ENCODE data around the gene SMG9. TPM values are rescaled to one million over a fixed set of nuclear protein-coding genes. Genes with fewer than 3 reads are reported as not detected.

SMG9 gene
- total RNA-seq, 1 experiment from 2014 or later = 49.9 TPM

DNA sequence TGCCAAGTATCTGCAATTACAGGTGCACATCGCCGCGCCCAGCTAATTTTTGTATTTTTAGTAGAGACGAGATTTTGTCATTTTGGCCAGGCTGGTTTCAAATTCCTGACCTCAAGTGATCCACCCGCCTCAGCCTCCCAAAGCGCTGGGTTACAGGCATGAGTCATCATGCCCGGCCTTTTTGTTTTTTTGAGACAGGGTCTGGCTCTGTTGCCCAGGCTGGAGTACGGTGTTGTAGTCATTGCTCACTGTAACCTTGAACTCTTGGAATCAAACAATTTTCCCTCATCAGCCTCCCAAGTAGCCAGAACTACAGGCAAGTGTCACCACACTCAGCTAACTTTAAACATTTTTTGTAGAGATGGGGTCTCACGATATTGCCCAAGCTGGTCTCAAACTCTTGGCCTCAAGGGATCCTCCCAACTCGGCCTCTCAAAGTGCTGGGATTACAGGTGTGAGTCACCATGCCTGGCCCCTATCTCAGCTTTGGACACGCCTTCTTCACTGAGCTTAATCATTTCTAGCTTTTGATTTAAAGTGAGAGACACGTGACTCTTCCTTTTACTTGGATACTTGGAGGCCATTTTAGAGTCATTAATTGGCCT lies 42.9 kb downstream of the SMG9 start:
- no peaks in the 10 kb centered on the region for H3K4me1 ChIP-seq (ENCODE audit: control insufficient read depth, insufficient read depth, low read length)
- intact Hi-C loops (cut with micrococcal nuclease; ENCODE audit: unreplicated experiment) = no loop called here
- no peaks in the 10 kb centered on the region for H3K9me3 ChIP-seq (ENCODE audit: control insufficient read depth, insufficient read depth, low read depth, low read length)
- no peaks in the 10 kb centered on the region for H3K27me3 ChIP-seq (ENCODE audit: control insufficient read depth, insufficient read depth, low read length)
- H3K4me3 ChIP-seq (ENCODE audit: low read depth in 2 of 2, low read length in 2 of 2) = no peak overlapping the region
- in situ Hi-C loops (cut with HindIII; ENCODE audit: low pct_unique_long_range_greater_than_20kb, low sequenced_read_pairs) = no loop called here
- CTCF ChIA-PET = no interaction called here
- no peak overlapping the region for H3K27ac ChIP-seq (ENCODE audit: low read length)
- no peak for TF ChIP-seq POLR2AphosphoS5 (IDR thresholded peaks at IDR 0.05; ENCODE audit: low read depth, low read length)
- no peak for TF ChIP-seq SIN3A (IDR thresholded peaks at IDR 0.05; ENCODE audit: borderline replicate concordance, insufficient read depth, low read depth, low read length)
- no peak for TF ChIP-seq TCF7L2 (IDR thresholded peaks at IDR 0.05; ENCODE audit: low read depth, low read length)
- TF ChIP-seq, protein P1, sequence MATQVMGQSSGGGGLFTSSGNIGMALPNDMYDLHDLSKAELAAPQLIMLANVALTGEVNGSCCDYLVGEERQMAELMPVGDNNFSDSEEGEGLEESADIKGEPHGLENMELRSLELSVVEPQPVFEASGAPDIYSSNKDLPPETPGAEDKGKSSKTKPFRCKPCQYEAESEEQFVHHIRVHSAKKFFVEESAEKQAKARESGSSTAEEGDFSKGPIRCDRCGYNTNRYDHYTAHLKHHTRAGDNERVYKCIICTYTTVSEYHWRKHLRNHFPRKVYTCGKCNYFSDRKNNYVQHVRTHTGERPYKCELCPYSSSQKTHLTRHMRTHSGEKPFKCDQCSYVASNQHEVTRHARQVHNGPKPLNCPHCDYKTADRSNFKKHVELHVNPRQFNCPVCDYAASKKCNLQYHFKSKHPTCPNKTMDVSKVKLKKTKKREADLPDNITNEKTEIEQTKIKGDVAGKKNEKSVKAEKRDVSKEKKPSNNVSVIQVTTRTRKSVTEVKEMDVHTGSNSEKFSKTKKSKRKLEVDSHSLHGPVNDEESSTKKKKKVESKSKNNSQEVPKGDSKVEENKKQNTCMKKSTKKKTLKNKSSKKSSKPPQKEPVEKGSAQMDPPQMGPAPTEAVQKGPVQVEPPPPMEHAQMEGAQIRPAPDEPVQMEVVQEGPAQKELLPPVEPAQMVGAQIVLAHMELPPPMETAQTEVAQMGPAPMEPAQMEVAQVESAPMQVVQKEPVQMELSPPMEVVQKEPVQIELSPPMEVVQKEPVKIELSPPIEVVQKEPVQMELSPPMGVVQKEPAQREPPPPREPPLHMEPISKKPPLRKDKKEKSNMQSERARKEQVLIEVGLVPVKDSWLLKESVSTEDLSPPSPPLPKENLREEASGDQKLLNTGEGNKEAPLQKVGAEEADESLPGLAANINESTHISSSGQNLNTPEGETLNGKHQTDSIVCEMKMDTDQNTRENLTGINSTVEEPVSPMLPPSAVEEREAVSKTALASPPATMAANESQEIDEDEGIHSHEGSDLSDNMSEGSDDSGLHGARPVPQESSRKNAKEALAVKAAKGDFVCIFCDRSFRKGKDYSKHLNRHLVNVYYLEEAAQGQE (IDR thresholded peaks at IDR 0.05; ENCODE audit: insufficient read depth in 1 of 2, low read depth in 2 of 2, low read length in 1 of 2) = no peak
- TF ChIP-seq, protein P2, sequence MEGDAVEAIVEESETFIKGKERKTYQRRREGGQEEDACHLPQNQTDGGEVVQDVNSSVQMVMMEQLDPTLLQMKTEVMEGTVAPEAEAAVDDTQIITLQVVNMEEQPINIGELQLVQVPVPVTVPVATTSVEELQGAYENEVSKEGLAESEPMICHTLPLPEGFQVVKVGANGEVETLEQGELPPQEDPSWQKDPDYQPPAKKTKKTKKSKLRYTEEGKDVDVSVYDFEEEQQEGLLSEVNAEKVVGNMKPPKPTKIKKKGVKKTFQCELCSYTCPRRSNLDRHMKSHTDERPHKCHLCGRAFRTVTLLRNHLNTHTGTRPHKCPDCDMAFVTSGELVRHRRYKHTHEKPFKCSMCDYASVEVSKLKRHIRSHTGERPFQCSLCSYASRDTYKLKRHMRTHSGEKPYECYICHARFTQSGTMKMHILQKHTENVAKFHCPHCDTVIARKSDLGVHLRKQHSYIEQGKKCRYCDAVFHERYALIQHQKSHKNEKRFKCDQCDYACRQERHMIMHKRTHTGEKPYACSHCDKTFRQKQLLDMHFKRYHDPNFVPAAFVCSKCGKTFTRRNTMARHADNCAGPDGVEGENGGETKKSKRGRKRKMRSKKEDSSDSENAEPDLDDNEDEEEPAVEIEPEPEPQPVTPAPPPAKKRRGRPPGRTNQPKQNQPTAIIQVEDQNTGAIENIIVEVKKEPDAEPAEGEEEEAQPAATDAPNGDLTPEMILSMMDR (IDR thresholded peaks at IDR 0.05) = no peak
- no peaks in the 10 kb centered on the region for H3K36me3 ChIP-seq (ENCODE audit: control insufficient read depth, insufficient read depth, low read length)
- no peak for DNase-seq (ENCODE audit: low read depth, low spot score)
- POLR2A ChIA-PET = no interaction called here
- no TSS peak for BruUV-seq (replicated peaks)
- no peak for ATAC-seq

DNA sequence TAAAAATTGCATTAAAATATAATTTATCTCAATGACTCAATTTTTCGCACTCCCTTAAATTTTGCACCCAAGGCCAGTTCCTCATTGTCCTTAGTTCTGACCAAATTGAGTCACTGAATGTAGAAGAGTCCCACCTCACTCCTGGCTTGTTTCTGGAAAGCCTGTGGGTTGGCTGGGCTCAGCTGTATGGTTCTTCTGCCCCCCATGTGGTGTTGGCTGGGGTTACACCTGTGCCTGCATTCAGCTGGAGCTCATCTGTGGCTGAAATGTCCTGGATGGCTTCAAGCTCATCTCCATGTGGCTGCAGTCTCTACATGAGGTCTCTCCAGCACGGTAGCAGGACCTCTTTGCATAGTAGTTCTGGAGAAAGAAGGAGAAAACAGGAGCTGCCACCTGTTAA lies 46.0 kb downstream of the SMG9 start:
- ChIA-PET POLR2A (interaction anchor here (0.6 kb wide), 1 partner anchor 1298 kb away, joined by 8 read pairs; no protein-coding TSS in a partner anchor), CTCF (interaction anchor here (0.6 kb wide), 1 partner anchor 31 kb away, joined by 4 read pairs; no protein-coding TSS in a partner anchor)
- ATAC-seq = no peak

More for the DNA sequence above, 46.0 kb downstream of the SMG9 start:
- BruUV-seq (replicated peaks) = no TSS peak
- H3K9me3 ChIP-seq (ENCODE audit: control insufficient read depth, insufficient read depth, low read depth, low read length) = no peaks in the 10 kb centered on the region
- H3K4me1 ChIP-seq (ENCODE audit: control insufficient read depth, insufficient read depth, low read length) = no peaks in the 10 kb centered on the region
- H3K27ac ChIP-seq (ENCODE audit: low read length) = no peak overlapping the region
- no peaks in the 10 kb centered on the region for H3K36me3 ChIP-seq (ENCODE audit: control insufficient read depth, insufficient read depth, low read length)
- in situ Hi-C loops (cut with HindIII; ENCODE audit: low pct_unique_long_range_greater_than_20kb, low sequenced_read_pairs) (no loop called here), intact Hi-C loops (cut with micrococcal nuclease; ENCODE audit: unreplicated experiment) (no loop called here)
- DNase-seq (ENCODE audit: low read depth, low spot score) = no peak
- no peaks in the 10 kb centered on the region for H3K27me3 ChIP-seq (ENCODE audit: control insufficient read depth, insufficient read depth, low read length)
- H3K4me3 ChIP-seq (ENCODE audit: low read depth in 2 of 2, low read length in 2 of 2) = no peak overlapping the region
- TF ChIP-seq SIN3A (IDR thresholded peaks at IDR 0.05; ENCODE audit: borderline replicate concordance, insufficient read depth, low read depth, low read length) (no peak), POLR2AphosphoS5 (IDR thresholded peaks at IDR 0.05; ENCODE audit: low read depth, low read length) (no peak), TCF7L2 (IDR thresholded peaks at IDR 0.05; ENCODE audit: low read depth, low read length) (no peak)
- TF ChIP-seq, protein P2 (IDR thresholded peaks at IDR 0.05) = no peak
